Right cardiac atrium (tissue), 5 donors: Measurements from ENCODE around the gene FNDC8. TPM values are rescaled to one million over a fixed set of nuclear protein-coding genes. Genes with fewer than 3 reads are reported as not detected.
A peak's percentile ranks its signal among the peaks of the same experiment; 100 is the strongest.

Experiments
- ATAC-seq, 2 donors: fragments of 200-7000 bp; cut with Tn5 transposase; one replicate each; pipeline versions ENCODE4 v1.8.0 to v1.9.1; 2020; ENCODE audit warnings: moderate library complexity in 2 of 2, mild to moderate bottlenecking in 1 of 2
- DNase-seq, 3 donors: peaks; one replicate each; pipeline ENCODE4 v3.0.0-alpha.2; 2020
- H3K27ac ChIP-seq: one replicate; pipeline ENCODE4 v1.5.1; 2013; ENCODE audit warnings: mild to moderate bottlenecking, low read length, control low read depth, moderate library complexity
- H3K27me3 ChIP-seq: one replicate; pipeline ENCODE4 v1.6.1; 2013; ENCODE audit not compliant: control insufficient read depth, insufficient read depth
- H3K4me1 ChIP-seq: one replicate; pipeline ENCODE4 v1.6.1; 2013; ENCODE audit warnings: low read length; ENCODE audit not compliant: control insufficient read depth, insufficient read depth
- H3K4me3 ChIP-seq: one replicate; pipeline ENCODE4 v1.5.1; 2013; ENCODE audit warnings: low read length, control low read depth
- H3K9me3 ChIP-seq: one replicate; pipeline ENCODE4 v1.6.1; 2013; ENCODE audit warnings: low read length; ENCODE audit not compliant: control insufficient read depth
- WGBS: extraction: QIAGEN DNeasy Blood & Tissue Kit; methylation state at CpG from one replicate; pipeline ENCODE4 v1.1.7; 2013; 5-methylcytosine and 5-hydroxymethylcytosine counted together
- intact Hi-C, 4 donors: fragments of 100-400 bp; cut with DNase I; formaldehyde crosslinking; loops; one replicate each; pipeline versions ENCODE4 v1.11.0 to v1.14.0; 2022 to 2023
- polyA plus RNA-seq: library from polyadenylated mRNA; stranded (reverse); fragments of 200-250 nt; gene quantifications from one replicate; pipeline ENCODE4 v1.2.3, GENCODE V29; 2013
- total RNA-seq, 4 donors: library from RNA; stranded (reverse); fragmentation: NEBNext Ultra II Directional; extraction: Animal tissue kit (Norgen Biotek cat#: 25700); gene quantifications; one replicate each; pipeline ENCODE4 v1.2.1, GENCODE V29; 2021
- donor health status: healthy with polysubstance abuse.
- donor health status: DM: no; HTN: yes; CAD: no.
- donor health status: DM: no; HTN: no; CAD: no.
- donor health status: DM: no; HTN: yes; CAD: no; lungs with severe emphysema.
- donor health status: DM: yes; HTN: yes; CAD: no.

The FNDC8 gene
- total and polyA plus RNA-seq, 5 donors = not detected

DNA sequence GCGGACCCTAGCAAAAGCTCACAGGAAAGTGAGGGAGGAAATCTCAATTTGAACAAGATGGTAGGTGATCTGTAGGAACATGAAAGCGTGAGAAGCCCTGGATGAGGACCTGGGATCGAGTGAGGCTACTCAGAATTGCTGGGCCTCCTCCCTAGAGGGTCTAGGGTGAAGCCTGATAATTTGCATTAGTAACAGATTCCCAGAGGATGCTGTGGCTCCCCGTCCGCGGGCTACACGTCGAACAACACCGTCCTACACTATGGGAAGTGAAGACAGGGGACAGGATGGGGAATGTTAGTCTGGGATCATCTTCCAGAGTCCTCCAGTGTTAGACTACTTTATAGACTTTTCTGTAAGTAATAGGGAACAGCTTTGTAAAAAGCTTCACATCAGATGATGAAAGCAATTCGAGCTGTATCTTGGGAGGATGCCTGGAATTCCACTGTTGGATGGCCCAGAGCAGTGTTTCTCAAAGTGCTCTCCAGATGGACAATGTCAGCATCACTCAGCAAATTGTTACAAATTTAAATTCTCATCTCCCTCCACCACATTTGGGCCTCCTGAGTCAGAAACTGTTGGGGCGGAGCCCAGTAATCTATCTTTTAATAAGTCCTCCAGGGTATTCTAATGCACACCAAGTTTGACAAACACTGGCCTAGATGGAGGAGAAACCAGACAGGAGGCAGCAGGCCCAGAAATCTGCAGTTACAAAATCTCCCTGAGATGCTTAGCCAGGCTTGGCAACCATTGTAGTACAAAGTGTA is 6.5 kb downstream of the FNDC8 start:
- no peaks in the 10 kb centered on the region for H3K9me3 ChIP-seq
- DNase-seq = peak; percentile 78 to 87 (median 79)
- intact Hi-C loops = loop anchor here in 1 of 4 donors (10.0 kb wide), 1 partner anchor 703 kb away; no protein-coding TSS in a partner anchor
- H3K27me3 ChIP-seq = no peaks in the 10 kb centered on the region
- H3K4me3 ChIP-seq = no peak overlapping the region
- no peak overlapping the region for H3K27ac ChIP-seq
- 46% methylated on average over 11 of the region's 11 CpGs for WGBS
- ATAC-seq = peak; percentile 81 to 93
- peaks cover 3% of the 10 kb centered on the region for H3K4me1 ChIP-seq

DNA sequence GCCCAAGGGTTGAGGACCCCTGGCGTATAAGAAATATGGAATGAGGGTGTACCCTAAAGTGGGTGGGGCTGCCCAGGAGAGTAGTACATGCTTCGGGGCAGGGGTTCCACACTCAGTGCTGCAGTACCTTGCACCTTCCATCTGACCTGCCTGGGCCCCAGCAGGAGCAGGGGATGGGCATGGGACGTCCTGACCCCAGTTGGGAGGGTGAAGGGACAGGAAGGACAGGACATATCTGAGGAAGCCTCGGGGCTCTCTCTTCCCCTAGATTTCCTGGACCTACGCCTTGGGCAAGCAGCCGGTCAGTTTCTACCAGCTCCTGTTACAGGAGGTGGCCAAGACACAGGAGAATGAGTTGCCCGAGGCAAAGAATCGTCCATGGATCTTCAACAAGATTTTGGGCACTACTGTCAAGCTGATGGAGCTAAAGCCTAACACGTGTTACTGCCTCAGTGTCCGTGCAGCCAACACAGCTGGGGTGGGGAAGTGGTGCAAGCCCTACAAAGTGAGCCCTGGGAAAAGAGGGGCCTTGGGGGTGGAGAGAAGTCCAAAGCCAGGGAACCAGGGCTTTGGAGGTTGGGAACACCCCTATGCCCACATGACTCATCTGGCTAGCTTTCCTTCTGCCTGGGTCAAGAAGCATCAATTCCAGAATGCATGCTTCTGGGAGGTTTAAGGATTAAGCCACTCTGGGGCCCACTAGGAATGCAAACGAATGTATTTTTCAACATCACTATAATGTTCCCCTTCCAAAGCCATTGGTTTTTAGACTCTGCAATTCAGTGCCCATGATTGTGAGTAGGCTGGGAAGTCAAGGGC is 7.9 kb downstream of the FNDC8 start:
- ATAC-seq = peak; percentile 17 to 47
- DNase-seq = peak in 2 of 3 donors; percentile 49 to 76
- H3K27me3 ChIP-seq = no peaks in the 10 kb centered on the region
- no peaks in the 10 kb centered on the region for H3K9me3 ChIP-seq
- no peak overlapping the region for H3K4me3 ChIP-seq
- 71% methylated on average over 11 of the region's 11 CpGs for whole genome bisulfite sequencing
- intact Hi-C loops = loop anchor here in 1 of 4 donors (10.0 kb wide), 1 partner anchor 705 kb away; no protein-coding TSS in a partner anchor
- H3K4me1 ChIP-seq = peaks cover 3% of the 10 kb centered on the region
- H3K27ac ChIP-seq = peak overlapping the region; percentile 31

DNA sequence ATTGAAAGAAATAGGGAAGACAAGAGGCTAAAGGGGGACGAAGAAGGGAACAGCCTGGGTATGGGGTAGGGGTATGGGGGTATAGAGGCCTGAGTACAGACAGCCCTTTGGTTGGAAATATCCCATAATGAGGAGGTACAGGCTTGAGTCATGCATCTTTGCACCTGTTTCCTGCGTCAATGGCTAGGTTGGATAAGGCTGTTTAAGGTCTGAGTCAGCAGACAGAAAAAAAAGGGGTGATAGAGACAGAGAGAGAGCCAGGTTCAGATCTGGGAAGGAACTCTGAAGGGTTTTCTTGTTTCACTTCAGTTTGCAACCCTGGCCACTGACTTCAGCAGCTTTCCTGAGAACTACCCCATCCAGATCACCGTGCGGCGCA is 8.5 kb downstream of the FNDC8 start:
- DNase-seq (no peak), ATAC-seq (no peak)
- no peak overlapping the region for H3K4me3 ChIP-seq
- H3K9me3 ChIP-seq = no peaks in the 10 kb centered on the region
- no peaks in the 10 kb centered on the region for H3K27me3 ChIP-seq
- peaks cover 3% of the 10 kb centered on the region for H3K4me1 ChIP-seq
- intact Hi-C loops = loop anchor here in 1 of 4 donors (10.0 kb wide), 1 partner anchor 705 kb away; no protein-coding TSS in a partner anchor
- no peak overlapping the region for H3K27ac ChIP-seq
- 93% methylated on average over 5 of the region's 5 CpGs for WGBS

DNA sequence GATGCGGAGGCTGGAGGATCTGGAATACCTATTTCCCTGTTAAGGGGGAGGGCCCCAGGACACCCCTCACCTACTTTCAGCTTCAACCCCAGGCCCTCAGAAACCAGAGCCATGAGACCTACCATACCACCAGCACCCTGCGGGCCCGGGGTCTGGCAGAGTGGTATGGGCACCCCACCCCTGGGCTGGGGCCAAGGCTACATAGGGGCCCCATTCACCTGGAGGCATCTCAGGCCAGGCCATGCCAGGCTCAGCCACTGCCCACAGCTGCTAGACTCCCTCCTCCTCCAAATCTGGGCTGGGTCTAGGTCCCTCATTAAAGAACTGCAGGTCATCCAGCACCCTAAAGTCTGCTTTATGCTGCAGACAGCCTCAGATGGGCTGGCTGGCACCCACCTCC is 9.0 kb downstream of the FNDC8 start:
- intact Hi-C loops = no loop called here
- Histone ChIP-seq H3K4me1 (peaks cover 3% of the 10 kb centered on the region), H3K27me3 (no peaks in the 10 kb centered on the region), H3K9me3 (no peaks in the 10 kb centered on the region), H3K4me3 (no peak overlapping the region), H3K27ac (no peak overlapping the region)
- DNase-seq = no peak
- WGBS = 98% methylated on average over 3 of the region's 3 CpGs
- ATAC-seq = no peak

DNA sequence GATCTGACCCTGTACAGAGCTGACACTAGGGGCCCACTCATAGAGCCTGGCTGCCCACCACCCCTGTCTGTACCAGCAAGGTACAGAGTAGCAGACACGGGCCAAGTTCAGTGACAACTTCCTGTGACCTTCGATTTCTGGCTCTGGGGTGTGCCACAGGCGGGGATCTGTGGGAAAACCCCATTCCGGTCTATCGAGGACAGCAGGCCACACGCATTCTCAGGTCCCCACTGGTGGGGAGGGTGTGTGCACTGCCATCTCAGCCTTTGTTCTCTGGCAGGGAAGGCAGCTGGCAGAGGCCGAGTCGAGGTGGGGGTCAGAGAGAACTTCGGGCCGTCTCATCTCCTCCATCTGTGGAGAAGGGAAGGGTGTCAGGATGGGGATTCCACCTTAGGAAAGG is 10.7 kb downstream of the FNDC8 start:
- no peaks in the 10 kb centered on the region for H3K9me3 ChIP-seq
- peaks cover 3% of the 10 kb centered on the region for H3K4me1 ChIP-seq
- ATAC-seq (no peak), DNase-seq (no peak)
- no peak overlapping the region for H3K4me3 ChIP-seq
- no peaks in the 10 kb centered on the region for H3K27me3 ChIP-seq
- 86% methylated on average over 10 of the region's 10 CpGs for WGBS
- H3K27ac ChIP-seq = no peak overlapping the region
- intact Hi-C loops = no loop called here

DNA sequence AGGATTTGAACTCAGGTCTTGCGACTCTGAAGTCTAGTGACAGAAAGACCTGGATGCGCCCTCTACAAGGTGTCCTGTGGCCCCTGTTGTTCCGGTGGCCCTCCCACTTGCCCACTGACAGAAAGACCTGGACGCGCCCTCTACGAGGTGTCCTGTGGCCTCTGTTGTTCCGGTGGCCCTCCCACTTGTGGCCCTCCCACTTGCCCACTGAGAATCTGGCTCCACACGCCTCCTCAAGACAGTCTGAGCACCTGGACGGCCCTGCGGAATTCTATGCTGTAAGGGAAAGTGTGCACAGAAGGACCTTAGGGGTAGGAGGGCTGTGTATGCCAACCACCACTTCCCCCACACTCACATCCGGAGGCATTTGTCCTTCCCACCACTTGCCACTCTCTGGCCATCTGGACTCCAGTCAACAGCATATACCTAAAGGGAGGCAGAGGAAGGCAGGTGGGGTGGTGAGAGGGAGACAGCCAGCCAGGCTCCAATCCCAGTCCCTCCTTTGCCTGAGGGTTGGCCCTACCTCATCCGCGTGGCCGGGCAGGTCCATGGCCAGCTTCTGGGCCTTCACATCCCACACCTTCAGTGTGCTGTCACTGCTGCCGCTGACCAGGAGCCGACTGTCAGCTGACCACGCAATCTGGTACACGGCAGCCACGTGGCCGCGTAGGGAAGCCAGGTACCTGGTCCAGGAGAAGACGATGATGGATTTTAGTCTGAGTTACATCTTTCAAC is 11.6 kb downstream of the FNDC8 start:
- no peaks in the 10 kb centered on the region for H3K4me1 ChIP-seq
- no peak for ATAC-seq
- H3K27ac ChIP-seq = no peak overlapping the region
- no peak for DNase-seq
- no peak overlapping the region for H3K4me3 ChIP-seq
- no peaks in the 10 kb centered on the region for H3K27me3 ChIP-seq
- 92% methylated on average over 22 of the region's 22 CpGs for WGBS
- intact Hi-C loops = no loop called here
- H3K9me3 ChIP-seq = no peaks in the 10 kb centered on the region

DNA sequence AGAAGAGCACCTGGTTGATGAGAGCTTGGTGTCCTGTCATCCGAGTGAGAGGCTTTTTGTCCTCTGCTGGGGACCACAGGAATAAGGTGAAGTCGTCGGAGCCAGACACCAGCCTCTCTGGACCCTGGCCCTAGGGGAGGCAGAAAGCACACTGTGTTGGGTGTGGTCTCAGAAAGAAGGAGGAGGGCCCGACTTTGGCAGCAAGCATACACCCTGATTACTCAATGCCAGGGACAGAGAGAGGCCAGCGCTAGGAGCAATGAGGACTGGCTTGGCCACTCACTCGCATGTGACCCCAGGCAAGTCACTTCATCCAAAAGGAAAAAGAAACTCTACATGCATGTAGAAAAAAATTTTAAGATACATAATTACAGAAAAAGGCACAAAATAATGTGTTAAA is 13.9 kb downstream of the FNDC8 start:
- Histone ChIP-seq H3K9me3 (no peaks in the 10 kb centered on the region), H3K27ac (no peak overlapping the region), H3K4me3 (no peak overlapping the region), H3K27me3 (no peaks in the 10 kb centered on the region), H3K4me1 (no peaks in the 10 kb centered on the region)
- intact Hi-C loops = no loop called here
- ATAC-seq (peak in 1 of 2 donors; percentile 27), DNase-seq (peak in 1 of 3 donors; percentile 51)
- WGBS = 82% methylated on average over 6 of the region's 6 CpGs

DNA sequence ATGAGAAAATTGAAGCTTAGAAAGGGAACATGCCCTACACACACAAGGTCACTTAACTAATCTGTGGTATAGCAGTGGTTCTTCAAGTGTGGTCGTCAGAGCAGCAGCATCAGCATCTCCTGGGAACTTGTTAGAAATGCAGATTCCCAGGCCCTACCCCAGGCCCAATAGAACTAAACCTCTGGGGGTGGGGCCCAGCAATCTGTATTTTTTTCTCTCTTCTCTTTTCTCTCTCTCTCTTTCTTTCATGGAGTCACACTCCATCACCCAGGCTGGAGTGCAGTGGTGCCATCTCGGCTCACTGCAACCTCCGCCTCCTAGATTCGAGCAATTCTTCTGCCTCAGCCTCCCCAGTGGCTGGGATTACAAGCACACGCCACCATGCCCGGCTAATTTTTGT is 16.8 kb downstream of the FNDC8 start:
- no peak overlapping the region for H3K27ac ChIP-seq
- no peaks in the 10 kb centered on the region for H3K9me3 ChIP-seq
- DNase-seq (no peak), ATAC-seq (no peak)
- H3K4me3 ChIP-seq = no peak overlapping the region
- 98% methylated on average over 6 of the region's 6 CpGs for WGBS
- H3K27me3 ChIP-seq = no peaks in the 10 kb centered on the region
- intact Hi-C loops = no loop called here
- H3K4me1 ChIP-seq = no peaks in the 10 kb centered on the region

DNA sequence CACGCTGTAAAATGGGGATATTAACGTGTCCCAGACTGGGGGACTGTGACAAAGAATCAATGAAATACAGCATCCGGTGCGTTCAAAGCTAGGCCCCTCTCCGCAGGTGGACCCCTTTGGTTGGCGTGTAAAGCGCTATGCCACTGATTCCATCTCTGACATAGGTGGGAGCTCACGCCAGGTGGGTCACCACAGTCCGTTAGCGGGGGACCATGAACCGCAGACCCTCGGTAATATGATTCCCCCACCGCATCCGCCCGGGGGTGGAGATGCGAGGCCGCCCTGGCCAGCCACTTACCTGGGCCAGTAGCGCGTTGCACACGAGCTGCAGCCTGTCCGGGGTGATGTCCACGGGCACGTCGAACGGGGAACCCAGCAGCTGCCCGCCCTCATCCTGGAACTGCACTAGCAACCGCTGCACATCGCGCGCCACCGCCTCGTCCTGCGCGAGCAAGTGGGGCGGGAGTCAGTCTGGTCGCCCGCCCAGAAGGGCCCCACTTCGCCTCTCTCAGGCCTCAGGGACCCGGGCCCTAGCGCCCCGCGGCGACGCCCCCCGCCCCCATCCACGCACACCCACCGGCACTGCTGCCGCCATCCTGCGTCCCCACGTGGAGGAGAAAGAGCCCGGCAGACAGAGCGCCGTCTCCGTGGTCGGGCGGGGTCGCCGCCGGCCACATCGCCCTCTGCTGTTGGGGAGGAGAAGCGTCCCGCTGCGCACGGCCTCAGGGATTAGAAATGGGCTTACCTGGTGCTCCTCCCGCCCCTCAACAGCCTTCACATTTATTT is 20.5 kb downstream of the FNDC8 start, which contains the start of gene NLE1:
Gene NLE1 (minus strand): TSS at position 623 of the 786 bp plus-strand sequence. CDS start 28 bp downstream, at position 595.
- Histone ChIP-seq H3K27ac (no peak within 1 kb of the TSS), H3K4me1 (no peaks in the 10 kb centered on the region), H3K27me3 (no peaks in the 10 kb centered on the region), H3K9me3 (no peaks in the 10 kb centered on the region), H3K4me3 (peak within 1 kb of the TSS; percentile 71)
- DNase-seq = peak; percentile 82 to 94 (median 92)
- intact Hi-C loops = no loop called here
- ATAC-seq = peak; percentile 94
- under 1% methylated on average over 65 of the region's 65 CpGs for WGBS

DNA sequence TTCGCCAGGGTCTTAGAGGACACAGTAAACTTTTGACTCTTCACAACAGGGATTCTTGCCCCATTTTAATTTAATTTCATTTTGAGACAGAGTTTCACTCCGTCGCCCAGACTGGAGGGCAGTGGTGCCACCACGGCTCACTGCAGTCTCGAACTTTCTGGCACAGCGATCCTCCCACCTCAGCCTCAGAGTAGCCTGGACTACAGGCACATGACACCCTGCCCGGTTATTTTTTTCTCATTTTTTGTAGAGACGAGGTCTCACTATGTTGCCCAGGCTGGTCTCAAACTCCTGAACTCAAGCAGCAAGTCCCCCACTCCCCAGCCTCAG is 21.0 kb downstream of the FNDC8 start:
- Histone ChIP-seq H3K27ac (no peak overlapping the region), H3K9me3 (no peaks in the 10 kb centered on the region), H3K27me3 (no peaks in the 10 kb centered on the region), H3K4me1 (no peaks in the 10 kb centered on the region), H3K4me3 (peak overlapping the region; percentile 71)
- intact Hi-C loops = no loop called here
- WGBS = 65% methylated on average over 8 of the region's 8 CpGs
- peak in 1 of 2 donors; percentile 3 for ATAC-seq
- no peak for DNase-seq
